SK-N-SH (cell line): ENCODE data around the gene INPP5J. TPM values are rescaled to one million over a fixed set of nuclear protein-coding genes. Genes with fewer than 3 reads are reported as not detected.
A peak's percentile ranks its signal among the peaks of the same experiment; 100 is the strongest.

Source experiments
- CTCF ChIA-PET: fragments of 300-600, 350-600 bp; formaldehyde crosslinking; extraction: SDS; loops from one replicate; lab custom pipeline; 2021; lab: Yijun Ruan, JAX
- POLR2A ChIA-PET: fragments of 350-600 bp; sonication (Branson Sonifier 250); formaldehyde crosslinking; extraction: SDS; loops from one replicate; lab custom pipeline; 2020; ENCODE audit warnings: antibody characterized with exemption, inconsistent platforms; lab: Yijun Ruan, JAX
- DNase-seq: peaks from one replicate; pipeline ENCODE4 v3.0.0; 2012
- H2AFZ ChIP-seq: fragments of 200-600 bp; sonication (generic); 2 replicates; pipeline ENCODE4 v1.8.1; 2016; ENCODE audit warnings: antibody characterized with exemption, mild to moderate bottlenecking, low read depth
- H3F3A ChIP-seq: fragments of 200-600 bp; sonication (generic); replicated peaks from 2 replicates; pipeline ENCODE3; 2016; ENCODE audit warnings: antibody characterized with exemption, mild to moderate bottlenecking; ENCODE audit not compliant: insufficient read depth
- H3K27ac ChIP-seq, 2 experiments: fragments of 200-500 bp in 1 of 2; fragments of 200-600 bp in 1 of 2; sonication (Bioruptor generic) in 1 of 2; sonication (generic), shearing (Covaris generic) in 1 of 2; 2 replicates each; pipeline versions ENCODE4 v1.5.1 to v1.6.1; 2014 to 2016; ENCODE audit warnings: low read depth in 2 of 2, inconsistent platforms in 1 of 2, low read length in 1 of 2, mild to moderate bottlenecking in 1 of 2, mixed read lengths in 1 of 2
- H3K27me3 ChIP-seq: fragments of 200-600 bp; sonication (generic), shearing (Covaris generic); 2 replicates; pipeline ENCODE4 v1.6.1; 2016; ENCODE audit warnings: mixed run types; ENCODE audit not compliant: insufficient read depth
- H3K36me3 ChIP-seq, 2 experiments: fragments of 200-500 bp in 1 of 2; fragments of 200-600 bp in 1 of 2; sonication (Bioruptor generic) in 1 of 2; sonication (generic) in 1 of 2; replicated peaks in 1 of 2; 2 replicates each; pipeline versions ENCODE3 to v1.5.1; 2014 to 2016; ENCODE audit warnings: low read length in 1 of 2, mild to moderate bottlenecking in 1 of 2; ENCODE audit not compliant: insufficient read depth in 2 of 2, control insufficient read depth in 1 of 2
- H3K4me1 ChIP-seq, 2 experiments: fragments of 200-500 bp in 1 of 2; fragments of 200-600 bp in 1 of 2; sonication (Bioruptor generic) in 1 of 2; sonication (generic), shearing (Covaris generic) in 1 of 2; 2 replicates each; pipeline versions ENCODE4 v1.5.1 to v1.6.1; 2014 to 2016; ENCODE audit warnings: low read depth in 1 of 2, low read length in 1 of 2, mixed run types in 1 of 2; ENCODE audit not compliant: insufficient read depth in 2 of 2, control insufficient read depth in 1 of 2
- H3K4me2 ChIP-seq: fragments of 200-600 bp; sonication (generic), shearing (Covaris generic); 2 replicates; pipeline ENCODE4 v1.6.1; 2017; ENCODE audit warnings: mixed run types
- H3K4me3 ChIP-seq, 2 experiments: fragments of 200-500 bp in 1 of 2; fragments of 200-600 bp in 1 of 2; sonication (Bioruptor generic) in 1 of 2; sonication (generic), shearing (Covaris generic) in 1 of 2; 2 replicates each; pipeline versions ENCODE4 v1.5.1 to v1.8.1; 2014 to 2016; ENCODE audit warnings: low read depth in 2 of 2, inconsistent platforms in 1 of 2, low read length in 1 of 2, mild to moderate bottlenecking in 1 of 2, mixed read lengths in 1 of 2, moderate library complexity in 1 of 2
- H3K79me2 ChIP-seq: fragments of 200-600 bp; sonication (generic); 2 replicates; pipeline ENCODE4 v1.8.1; 2017; ENCODE audit warnings: mild to moderate bottlenecking; ENCODE audit not compliant: insufficient read depth
- H3K9ac ChIP-seq: fragments of 200-600 bp; sonication (generic); 2 replicates; pipeline ENCODE4 v1.6.1; 2017; ENCODE audit warnings: mixed run types
- H3K9me2 ChIP-seq: fragments of 200-600 bp; sonication (generic); 2 replicates; pipeline ENCODE4 v1.6.1; 2017; ENCODE audit warnings: mixed run types
- H3K9me3 ChIP-seq: fragments of 200-600 bp; sonication (generic); 2 replicates; pipeline ENCODE4 v1.6.1; 2017; ENCODE audit warnings: mixed run types, mild to moderate bottlenecking, moderate library complexity
- H4K20me1 ChIP-seq: fragments of 200-600 bp; sonication (generic); 2 replicates; pipeline ENCODE4 v1.6.1; 2017; ENCODE audit warnings: mild to moderate bottlenecking, mixed run types; ENCODE audit not compliant: insufficient read depth
- ELF1 ChIP-seq: IDR thresholded peaks from 2 replicates; pipeline ENCODE4 v1.4.0; 2012
- EP300 ChIP-seq, 2 experiments: IDR thresholded peaks; 2 replicates each; pipeline versions ENCODE4 v1.4.0 to v1.6.1; 2012; ENCODE audit warnings: borderline replicate concordance in 1 of 2, low read depth in 1 of 2, low read length in 1 of 2
- FOSL2 ChIP-seq: IDR thresholded peaks from 2 replicates; pipeline ENCODE4 v1.4.0; 2012; ENCODE audit warnings: low read depth, mild to moderate bottlenecking, moderate library complexity, borderline replicate concordance
- GABPA ChIP-seq: IDR thresholded peaks from 2 replicates; pipeline ENCODE4 v1.4.0; 2012; ENCODE audit warnings: low read depth, mild to moderate bottlenecking
- GATA2 ChIP-seq: sonication (generic); formaldehyde crosslinking; IDR thresholded peaks from 2 replicates; pipeline ENCODE4 v1.5.0; 2020; ENCODE audit warnings: mild to moderate bottlenecking, missing genetic modification reagents
- IRF3 ChIP-seq: fragments of 150-350 bp; IDR thresholded peaks from 2 replicates; pipeline ENCODE4 v1.6.1; 2016; ENCODE audit warnings: mild to moderate bottlenecking, low read depth, low read length
- JUND ChIP-seq: IDR thresholded peaks from 2 replicates; pipeline ENCODE4 v1.4.0; 2012
- NRF1 ChIP-seq: IDR thresholded peaks from 2 replicates; pipeline ENCODE4 v1.6.1; 2012; ENCODE audit warnings: low read depth, mild to moderate bottlenecking, low read length
- POLR2AphosphoS5 ChIP-seq: IDR thresholded peaks from 2 replicates; pipeline ENCODE4 v1.6.1; 2012; ENCODE audit warnings: low read depth, low read length
- RAD21 ChIP-seq: IDR thresholded peaks from 2 replicates; pipeline ENCODE4 v1.6.1; 2012; ENCODE audit warnings: mild to moderate bottlenecking, low read length
- RCOR1 ChIP-seq: fragments of 150-350 bp; IDR thresholded peaks from 2 replicates; pipeline ENCODE4 v1.6.1; 2017; ENCODE audit warnings: antibody characterized with exemption, low read length
- REST ChIP-seq: IDR thresholded peaks from 2 replicates; pipeline ENCODE4 v1.6.1; 2012; ENCODE audit warnings: mild to moderate bottlenecking, low read depth, low read length, moderate library complexity
- RFX5 ChIP-seq: IDR thresholded peaks from 2 replicates; pipeline ENCODE4 v1.6.1; 2012; ENCODE audit warnings: mild to moderate bottlenecking, improper control_type of control experiment, low read length
- RXRA ChIP-seq: IDR thresholded peaks from 2 replicates; pipeline ENCODE4 v1.4.0; 2012; ENCODE audit warnings: low read depth, mild to moderate bottlenecking, borderline replicate concordance
- SMC3 ChIP-seq: IDR thresholded peaks from 2 replicates; pipeline ENCODE4 v1.6.1; 2012; ENCODE audit warnings: low read depth, low read length, improper control_type of control experiment
- TAF1 ChIP-seq: IDR thresholded peaks from 2 replicates; pipeline ENCODE4 v1.6.1; 2012; ENCODE audit warnings: low read depth, mild to moderate bottlenecking, low read length, moderate library complexity, borderline replicate concordance
- TCF12 ChIP-seq: IDR thresholded peaks from 2 replicates; pipeline ENCODE4 v1.4.0; 2012
- TEAD4 ChIP-seq: IDR thresholded peaks from 2 replicates; pipeline ENCODE4 v1.4.0; 2012; ENCODE audit warnings: mild to moderate bottlenecking, borderline replicate concordance; ENCODE audit not compliant: insufficient read depth
- YY1 ChIP-seq: IDR thresholded peaks from 2 replicates; pipeline ENCODE4 v1.4.0; 2012; ENCODE audit warnings: low read depth, mild to moderate bottlenecking
- WGBS: methylation state at CpG from one replicate; pipeline ENCODE4 v1.1.6; 2017; ENCODE audit warnings: low lambda C conversion rate; 5-methylcytosine and 5-hydroxymethylcytosine counted together
- polyA plus RNA-seq, 3 experiments: library from polyadenylated mRNA; depleted of rRNA; stranded (reverse); fragments of >200 nt; gene quantifications; 2 replicates each; pipeline ENCODE4 v1.2.3, GENCODE V29; 2012
- TF ChIP-seq, protein P1 (sequence below): IDR thresholded peaks from 2 replicates; pipeline ENCODE4; 2012

INPP5J gene
- polyA plus RNA-seq, 1 of the 3 experiments (the other 2 are of a cell fraction), result 3.2 TPM

DNA sequence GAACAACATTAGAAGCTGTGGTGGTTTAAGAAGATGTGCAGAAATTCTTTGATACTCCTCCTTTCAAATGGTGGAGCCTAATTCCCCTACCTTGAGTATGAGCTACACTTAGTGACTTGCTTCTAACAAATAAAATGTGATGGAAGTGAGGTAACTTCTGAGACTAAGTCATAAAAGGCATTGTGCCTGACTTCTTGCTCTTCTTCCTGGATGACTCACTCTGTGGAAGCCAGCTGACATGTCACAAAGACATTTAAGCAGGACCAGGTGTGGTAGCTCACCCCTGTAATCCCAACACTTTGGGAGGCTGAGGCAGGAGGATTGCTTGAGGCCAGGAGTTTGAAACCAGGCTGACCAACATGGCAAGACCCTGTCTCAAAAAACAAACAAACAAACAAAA lies 21.5 kb downstream of the INPP5J start:
- DNase-seq, result no peak
- CTCF ChIA-PET, result interaction anchor here (1.1 to 5.0 kb wide), 7 partner anchors 9 to 59 kb away, joined by 3 to 22 read pairs (median 5); partner anchors contain the start of gene SELENOM

GRCh38 chr22:31148488-31148887 lies 25.7 kb downstream of the INPP5J start:
- 0 out of 2 replicates have a peak, but pooled peaks cover 4% of the 10 kb centered on the region for H3K9me3 ChIP-seq
- H4K20me1 ChIP-seq, result no peaks in the 10 kb centered on the region
- ChIA-PET CTCF (interaction anchor here (0.5 to 6.6 kb wide), 23 partner anchors 9 to 385 kb away, joined by 3 to 53 read pairs (median 4); partner anchors contain the start of genes PLA2G3, RNF185 and SELENOM), POLR2A (no interaction called here)
- H3K4me2 ChIP-seq, result no peak overlapping the region
- no peak for DNase-seq
- 100% methylated on average over 1 of the region's 1 CpG for WGBS
- H3K9me2 ChIP-seq, result no peaks in the 10 kb centered on the region
- H3K27me3 ChIP-seq, result no peaks in the 10 kb centered on the region
- peaks cover 0 to 4% of the 10 kb centered on the region in 2 experiments; a peak in 1 of 4 replicates for H3K4me1 ChIP-seq
- H3K36me3 ChIP-seq, result no peaks in the 10 kb centered on the region
- no peak overlapping the region for H3K4me3 ChIP-seq
- TF ChIP-seq JUND, result no peak
- no peak for TF ChIP-seq GATA2
- no peak for TF ChIP-seq RCOR1
- no peak for TF ChIP-seq RFX5
- no peak for TF ChIP-seq IRF3
- TF ChIP-seq, protein P1, sequence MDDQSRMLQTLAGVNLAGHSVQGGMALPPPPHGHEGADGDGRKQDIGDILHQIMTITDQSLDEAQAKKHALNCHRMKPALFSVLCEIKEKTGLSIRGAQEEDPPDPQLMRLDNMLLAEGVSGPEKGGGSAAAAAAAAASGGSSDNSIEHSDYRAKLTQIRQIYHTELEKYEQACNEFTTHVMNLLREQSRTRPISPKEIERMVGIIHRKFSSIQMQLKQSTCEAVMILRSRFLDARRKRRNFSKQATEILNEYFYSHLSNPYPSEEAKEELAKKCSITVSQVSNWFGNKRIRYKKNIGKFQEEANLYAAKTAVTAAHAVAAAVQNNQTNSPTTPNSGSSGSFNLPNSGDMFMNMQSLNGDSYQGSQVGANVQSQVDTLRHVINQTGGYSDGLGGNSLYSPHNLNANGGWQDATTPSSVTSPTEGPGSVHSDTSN, result no peak
- no peak for TF ChIP-seq YY1
- no peak for TF ChIP-seq RXRA
- no peak for TF ChIP-seq NRF1
- no peak for TF ChIP-seq EP300 (IDR thresholded peaks at IDR 0.05; ENCODE audit: borderline replicate concordance in 1 of 2, low read depth in 1 of 2, low read length in 1 of 2)
- TF ChIP-seq SMC3, result no peak
- TF ChIP-seq TAF1, result no peak
- TF ChIP-seq POLR2AphosphoS5, result no peak
- TF ChIP-seq RAD21, result no peak
- TF ChIP-seq ELF1, result no peak
- TF ChIP-seq GABPA, result no peak
- H3K9ac ChIP-seq, result no peak overlapping the region
- no peak overlapping the region for H3K27ac ChIP-seq
- no peaks in the 10 kb centered on the region for H3K79me2 ChIP-seq
- H2AFZ ChIP-seq, result peak overlapping the region; percentile 76
- no peaks in the 10 kb centered on the region for H3F3A ChIP-seq

More for the DNA sequence above, 21.5 kb downstream of the INPP5J start:
- no peaks in the 10 kb centered on the region for H3K9me2 ChIP-seq
- H2AFZ ChIP-seq, result no peak overlapping the region
- H3K9me3 ChIP-seq, result 0 out of 2 replicates have a peak, but pooled peaks cover 4% of the 10 kb centered on the region
- no peaks in the 10 kb centered on the region for H4K20me1 ChIP-seq
- H3K4me1 ChIP-seq, result peaks cover 0 to 32% of the 10 kb centered on the region in 2 experiments; a peak in 2 of 4 replicates
- H3K36me3 ChIP-seq, result no peaks in the 10 kb centered on the region
- peak overlapping the region in 1 of 2 experiments; percentile 72; a peak in 1 of 4 replicates for H3K27ac ChIP-seq
- H3K79me2 ChIP-seq, result no peaks in the 10 kb centered on the region
- peak; percentile 24; the same call in 1 of the 2 replicates for TF ChIP-seq TCF12
- 0 out of 2 replicates have a peak, but pooled peaks have one; percentile 28 for TF ChIP-seq ELF1
- no peak for TF ChIP-seq TEAD4
- TF ChIP-seq FOSL2, result peak; percentile 33; the same call in 1 of the 2 replicates
- TF ChIP-seq REST, result no peak
- TF ChIP-seq RFX5, result no peak
- TF ChIP-seq EP300 (IDR thresholded peaks at IDR 0.05; ENCODE audit: borderline replicate concordance in 1 of 2, low read depth in 1 of 2, low read length in 1 of 2), result no peak
- H3K4me2 ChIP-seq, result no peak overlapping the region
- H3K4me3 ChIP-seq, result no peak overlapping the region
- no peaks in the 10 kb centered on the region for H3K27me3 ChIP-seq
- H3F3A ChIP-seq, result no peaks in the 10 kb centered on the region
- POLR2A ChIA-PET, result interaction anchor here (1.6 kb wide), 1 partner anchor 9 kb away, joined by 5 read pairs; no protein-coding TSS in a partner anchor
- no peak overlapping the region for H3K9ac ChIP-seq
